ENCODE data around the gene ELN.

GRCh38 chr7:73995821-73996511, 32.0 kb upstream of the ELN start:
- TF ChIP-seq, protein P1, sequence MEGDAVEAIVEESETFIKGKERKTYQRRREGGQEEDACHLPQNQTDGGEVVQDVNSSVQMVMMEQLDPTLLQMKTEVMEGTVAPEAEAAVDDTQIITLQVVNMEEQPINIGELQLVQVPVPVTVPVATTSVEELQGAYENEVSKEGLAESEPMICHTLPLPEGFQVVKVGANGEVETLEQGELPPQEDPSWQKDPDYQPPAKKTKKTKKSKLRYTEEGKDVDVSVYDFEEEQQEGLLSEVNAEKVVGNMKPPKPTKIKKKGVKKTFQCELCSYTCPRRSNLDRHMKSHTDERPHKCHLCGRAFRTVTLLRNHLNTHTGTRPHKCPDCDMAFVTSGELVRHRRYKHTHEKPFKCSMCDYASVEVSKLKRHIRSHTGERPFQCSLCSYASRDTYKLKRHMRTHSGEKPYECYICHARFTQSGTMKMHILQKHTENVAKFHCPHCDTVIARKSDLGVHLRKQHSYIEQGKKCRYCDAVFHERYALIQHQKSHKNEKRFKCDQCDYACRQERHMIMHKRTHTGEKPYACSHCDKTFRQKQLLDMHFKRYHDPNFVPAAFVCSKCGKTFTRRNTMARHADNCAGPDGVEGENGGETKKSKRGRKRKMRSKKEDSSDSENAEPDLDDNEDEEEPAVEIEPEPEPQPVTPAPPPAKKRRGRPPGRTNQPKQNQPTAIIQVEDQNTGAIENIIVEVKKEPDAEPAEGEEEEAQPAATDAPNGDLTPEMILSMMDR (IDR thresholded peaks at IDR 0.05): no peak
- TF ChIP-seq POLR2AphosphoS5 (IDR thresholded peaks at IDR 0.05) (no peak), POLR2A (IDR thresholded peaks at IDR 0.05) (no peak)
